Astrocyte (in vitro differentiated cells and primary cell): ENCODE data around the gene SUN1.

Experiments used
- EZH2 ChIP-seq: IDR thresholded peaks from 2 replicates; pipeline ENCODE4 v1.6.1; 2012; ENCODE audit warnings: mild to moderate bottlenecking, low read length, inconsistent platforms; ENCODE audit not compliant: insufficient read depth
- TF ChIP-seq, protein P1 (sequence below): IDR thresholded peaks from 2 replicates; pipeline ENCODE4 v1.5.1; 2011; ENCODE audit warnings: low read depth, mild to moderate bottlenecking, inconsistent platforms, low read length, moderate library complexity; ENCODE audit not compliant: insufficient read depth

GRCh38 chr7:826230-826917, 5.9 kb upstream of the SUN1 start:
- TF ChIP-seq, protein P1, sequence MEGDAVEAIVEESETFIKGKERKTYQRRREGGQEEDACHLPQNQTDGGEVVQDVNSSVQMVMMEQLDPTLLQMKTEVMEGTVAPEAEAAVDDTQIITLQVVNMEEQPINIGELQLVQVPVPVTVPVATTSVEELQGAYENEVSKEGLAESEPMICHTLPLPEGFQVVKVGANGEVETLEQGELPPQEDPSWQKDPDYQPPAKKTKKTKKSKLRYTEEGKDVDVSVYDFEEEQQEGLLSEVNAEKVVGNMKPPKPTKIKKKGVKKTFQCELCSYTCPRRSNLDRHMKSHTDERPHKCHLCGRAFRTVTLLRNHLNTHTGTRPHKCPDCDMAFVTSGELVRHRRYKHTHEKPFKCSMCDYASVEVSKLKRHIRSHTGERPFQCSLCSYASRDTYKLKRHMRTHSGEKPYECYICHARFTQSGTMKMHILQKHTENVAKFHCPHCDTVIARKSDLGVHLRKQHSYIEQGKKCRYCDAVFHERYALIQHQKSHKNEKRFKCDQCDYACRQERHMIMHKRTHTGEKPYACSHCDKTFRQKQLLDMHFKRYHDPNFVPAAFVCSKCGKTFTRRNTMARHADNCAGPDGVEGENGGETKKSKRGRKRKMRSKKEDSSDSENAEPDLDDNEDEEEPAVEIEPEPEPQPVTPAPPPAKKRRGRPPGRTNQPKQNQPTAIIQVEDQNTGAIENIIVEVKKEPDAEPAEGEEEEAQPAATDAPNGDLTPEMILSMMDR = no peak
- no peak for TF ChIP-seq EZH2
